Activated CD8-positive, alpha-beta T cell treated with anti-CD3 and anti-CD28 coated beads for 36 hours (primary cell): ENCODE measurements around the gene RTN1. TPM values are rescaled to one million over a fixed set of nuclear protein-coding genes. Genes with fewer than 3 reads are reported as not detected.

Experiments
- ATAC-seq: fragments of 200-7000 bp; cut with Tn5 transposase; one replicate; pipeline ENCODE4 v1.10.0; 2021; ENCODE audit warnings: mild to moderate bottlenecking, moderate library complexity
- CTCF ChIA-PET: fragments of 350-600 bp; sonication (Branson Sonifier 250); formaldehyde crosslinking; loops from one replicate; lab custom pipeline; 2021; ENCODE audit warnings: antibody characterized with exemption; lab: Charles Lee
- POLR2A ChIA-PET: fragments of 350-600 bp; sonication (Branson Sonifier 250); formaldehyde crosslinking; loops from one replicate; lab custom pipeline; 2021; ENCODE audit warnings: antibody characterized with exemption; lab: Charles Lee
- DNase-seq: peaks from one replicate; pipeline ENCODE4 v3.0.0-alpha.2; 2020
- H3K27ac Mint-ChIP-seq: one replicate; pipeline ENCODE4 v1.8.0; 2021; ENCODE audit warnings: mild to moderate bottlenecking, mixed read lengths
- H3K27me3 Mint-ChIP-seq: one replicate; pipeline ENCODE4 v1.8.0; 2021; ENCODE audit warnings: mixed read lengths
- H3K36me3 Mint-ChIP-seq: one replicate; pipeline ENCODE4 v1.8.0; 2021; ENCODE audit warnings: low read depth, mixed read lengths
- H3K4me1 Mint-ChIP-seq: one replicate; pipeline ENCODE4 v1.8.0; 2021; ENCODE audit warnings: low read depth, mixed read lengths
- H3K4me3 Mint-ChIP-seq: one replicate; pipeline ENCODE4 v1.8.0; 2021; ENCODE audit warnings: mild to moderate bottlenecking, moderate library complexity, mixed read lengths
- H3K9me3 Mint-ChIP-seq: one replicate; pipeline ENCODE4 v1.8.0; 2021; ENCODE audit warnings: mixed read lengths
- intact Hi-C: fragments of 100-400 bp; cut with micrococcal nuclease; formaldehyde crosslinking; loops from one replicate; pipeline ENCODE4 v1.10.0; 2022
- total RNA-seq, 2 experiments: library from RNA; stranded (reverse); gene quantifications; one replicate each; pipeline ENCODE4 v1.2.3, GENCODE V29; 2021
- TF ChIP-seq, protein P1 (sequence below): fragments of 200-600 bp; IDR thresholded peaks from one replicate; pipeline ENCODE4 v1.8.0; 2022; ENCODE audit warnings: antibody characterized with exemption, mild to moderate bottlenecking

Gene RTN1
- total RNA-seq, 2 experiments from 2014 or later: not detected

DNA sequence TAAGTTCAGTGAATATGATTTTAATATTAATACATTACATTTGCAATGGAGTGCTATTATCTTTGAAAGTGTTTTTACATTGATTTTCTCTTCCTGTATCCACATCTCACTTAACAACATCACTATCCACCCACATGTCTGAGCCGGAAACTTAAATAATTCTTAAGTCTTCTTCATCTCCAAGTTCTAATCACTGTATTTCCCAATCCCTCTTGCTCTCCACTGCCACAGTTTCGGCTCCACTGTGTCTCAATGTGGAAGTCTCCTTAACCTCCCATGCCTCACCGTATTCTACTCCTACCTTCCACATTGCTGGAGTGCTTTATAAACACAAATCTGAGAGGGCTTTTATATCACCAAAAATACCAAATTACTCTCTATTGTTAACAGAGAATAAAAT, 25.3 kb downstream of the RTN1 start:
- Mint-ChIP-seq H3K9me3 (no peaks in the 10 kb centered on the region), H3K4me3 (no peak overlapping the region), H3K27me3 (peaks cover 8% of the 10 kb centered on the region), H3K36me3 (no peaks in the 10 kb centered on the region), H3K27ac (no peak overlapping the region), H3K4me1 (peaks cover 3% of the 10 kb centered on the region)
- ATAC-seq (no peak), DNase-seq (no peak)
- ChIA-PET CTCF (no interaction called here), POLR2A (no interaction called here)
- intact Hi-C loops: no loop called here
- TF ChIP-seq, protein P1, sequence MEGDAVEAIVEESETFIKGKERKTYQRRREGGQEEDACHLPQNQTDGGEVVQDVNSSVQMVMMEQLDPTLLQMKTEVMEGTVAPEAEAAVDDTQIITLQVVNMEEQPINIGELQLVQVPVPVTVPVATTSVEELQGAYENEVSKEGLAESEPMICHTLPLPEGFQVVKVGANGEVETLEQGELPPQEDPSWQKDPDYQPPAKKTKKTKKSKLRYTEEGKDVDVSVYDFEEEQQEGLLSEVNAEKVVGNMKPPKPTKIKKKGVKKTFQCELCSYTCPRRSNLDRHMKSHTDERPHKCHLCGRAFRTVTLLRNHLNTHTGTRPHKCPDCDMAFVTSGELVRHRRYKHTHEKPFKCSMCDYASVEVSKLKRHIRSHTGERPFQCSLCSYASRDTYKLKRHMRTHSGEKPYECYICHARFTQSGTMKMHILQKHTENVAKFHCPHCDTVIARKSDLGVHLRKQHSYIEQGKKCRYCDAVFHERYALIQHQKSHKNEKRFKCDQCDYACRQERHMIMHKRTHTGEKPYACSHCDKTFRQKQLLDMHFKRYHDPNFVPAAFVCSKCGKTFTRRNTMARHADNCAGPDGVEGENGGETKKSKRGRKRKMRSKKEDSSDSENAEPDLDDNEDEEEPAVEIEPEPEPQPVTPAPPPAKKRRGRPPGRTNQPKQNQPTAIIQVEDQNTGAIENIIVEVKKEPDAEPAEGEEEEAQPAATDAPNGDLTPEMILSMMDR: no peak

DNA sequence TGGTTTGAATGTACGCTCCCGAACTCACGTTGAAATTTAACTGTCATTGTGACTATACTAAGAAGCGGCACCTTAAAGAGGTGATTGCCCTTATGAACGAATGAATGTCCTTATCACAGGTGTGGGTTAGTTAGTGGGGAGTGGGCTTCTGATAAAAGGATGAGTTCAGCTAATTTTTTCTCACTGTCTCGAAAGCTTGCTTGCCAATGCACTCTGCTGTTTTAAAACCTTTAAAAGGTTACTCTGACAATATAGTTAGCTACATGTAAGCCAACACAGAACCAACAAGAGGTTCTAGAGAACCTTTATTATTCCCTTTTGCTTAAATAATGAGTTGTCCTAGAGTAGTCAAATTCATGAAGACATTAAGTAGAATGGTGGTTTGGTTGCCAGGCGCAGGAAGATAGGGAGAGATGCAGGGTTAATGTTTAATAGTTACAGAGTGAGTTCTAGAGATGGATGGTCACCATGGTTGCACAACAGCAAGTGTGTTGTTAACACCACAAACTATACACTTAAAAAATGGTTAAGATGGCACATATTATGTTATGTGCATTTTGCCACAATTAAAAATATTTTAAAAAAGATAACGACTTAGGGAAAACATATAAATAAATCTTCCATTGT, 26.3 kb downstream of the RTN1 start:
- peaks cover 3% of the 10 kb centered on the region for H3K4me1 Mint-ChIP-seq
- H3K27me3 Mint-ChIP-seq: peaks cover 10% of the 10 kb centered on the region
- no peaks in the 10 kb centered on the region for H3K9me3 Mint-ChIP-seq
- POLR2A ChIA-PET: no interaction called here
- ATAC-seq (no peak), DNase-seq (no peak)
- no peak overlapping the region for H3K4me3 Mint-ChIP-seq
- CTCF ChIA-PET: no interaction called here
- H3K27ac Mint-ChIP-seq: no peak overlapping the region
- H3K36me3 Mint-ChIP-seq: no peaks in the 10 kb centered on the region
- intact Hi-C loops: no loop called here
- TF ChIP-seq, protein P1: no peak

DNA sequence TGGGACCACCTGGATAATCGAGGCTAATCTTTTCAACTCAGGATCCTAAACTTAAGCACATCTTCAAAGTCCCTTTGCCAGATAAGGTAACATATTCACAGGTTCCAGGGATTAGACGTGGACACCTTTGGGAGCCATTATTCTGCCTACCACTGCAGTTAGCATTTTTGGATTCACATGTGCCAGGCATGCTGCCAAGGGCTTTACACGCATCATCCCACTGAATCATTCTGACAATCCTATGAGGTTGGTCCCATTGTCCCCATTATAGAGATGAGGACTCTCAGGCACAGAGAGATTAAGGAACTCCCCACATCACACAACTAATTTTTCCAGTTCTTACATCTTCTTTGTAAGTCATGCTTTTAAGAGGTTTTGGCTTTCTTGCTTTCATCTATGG, 34.5 kb downstream of the RTN1 start:
- no peaks in the 10 kb centered on the region for H3K36me3 Mint-ChIP-seq
- no peak for ATAC-seq
- H3K27me3 Mint-ChIP-seq: peaks cover 21% of the 10 kb centered on the region
- no peak for DNase-seq
- H3K4me1 Mint-ChIP-seq: no peaks in the 10 kb centered on the region
- TF ChIP-seq, protein P1: no peak
- H3K9me3 Mint-ChIP-seq: no peaks in the 10 kb centered on the region
- no peak overlapping the region for H3K27ac Mint-ChIP-seq
- POLR2A ChIA-PET: no interaction called here
- CTCF ChIA-PET: no interaction called here
- no peak overlapping the region for H3K4me3 Mint-ChIP-seq
- intact Hi-C loops: no loop called here

DNA sequence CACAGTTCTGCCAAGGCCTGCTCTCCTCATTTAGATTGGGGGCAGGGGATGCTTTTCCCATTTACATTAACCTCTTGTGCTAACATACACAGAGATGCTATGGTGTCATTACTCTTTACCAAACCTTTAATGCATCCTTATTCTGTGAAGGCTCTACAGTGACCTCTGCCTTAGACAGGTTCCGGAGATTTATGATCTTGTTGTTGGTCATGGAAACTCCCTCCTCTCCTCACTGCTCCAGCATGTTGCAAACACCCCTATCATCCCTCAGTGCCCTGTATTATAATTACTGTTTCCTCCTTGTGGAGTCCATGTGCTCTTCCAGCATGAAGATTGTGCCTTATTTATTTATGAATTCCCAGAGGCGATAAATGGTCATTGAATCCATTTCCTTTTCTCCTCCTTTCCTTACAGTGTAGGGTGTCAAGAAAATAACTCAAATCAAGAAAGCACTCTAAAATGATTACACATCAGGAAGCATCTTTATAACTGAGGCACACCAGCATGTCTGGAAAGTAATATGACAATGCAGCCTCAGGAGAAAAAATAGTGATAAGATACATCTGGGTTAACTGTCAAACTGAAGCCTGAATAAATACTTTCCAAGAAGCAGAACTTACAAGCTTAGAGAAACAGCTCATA, 37.8 kb downstream of the RTN1 start:
- intact Hi-C loops: no loop called here
- H3K36me3 Mint-ChIP-seq: no peaks in the 10 kb centered on the region
- CTCF ChIA-PET: no interaction called here
- TF ChIP-seq, protein P1: no peak
- H3K4me3 Mint-ChIP-seq: no peak overlapping the region
- DNase-seq (no peak), ATAC-seq (no peak)
- H3K9me3 Mint-ChIP-seq: no peaks in the 10 kb centered on the region
- H3K4me1 Mint-ChIP-seq: no peaks in the 10 kb centered on the region
- H3K27ac Mint-ChIP-seq: no peak overlapping the region
- POLR2A ChIA-PET: no interaction called here
- H3K27me3 Mint-ChIP-seq: peaks cover 32% of the 10 kb centered on the region

DNA sequence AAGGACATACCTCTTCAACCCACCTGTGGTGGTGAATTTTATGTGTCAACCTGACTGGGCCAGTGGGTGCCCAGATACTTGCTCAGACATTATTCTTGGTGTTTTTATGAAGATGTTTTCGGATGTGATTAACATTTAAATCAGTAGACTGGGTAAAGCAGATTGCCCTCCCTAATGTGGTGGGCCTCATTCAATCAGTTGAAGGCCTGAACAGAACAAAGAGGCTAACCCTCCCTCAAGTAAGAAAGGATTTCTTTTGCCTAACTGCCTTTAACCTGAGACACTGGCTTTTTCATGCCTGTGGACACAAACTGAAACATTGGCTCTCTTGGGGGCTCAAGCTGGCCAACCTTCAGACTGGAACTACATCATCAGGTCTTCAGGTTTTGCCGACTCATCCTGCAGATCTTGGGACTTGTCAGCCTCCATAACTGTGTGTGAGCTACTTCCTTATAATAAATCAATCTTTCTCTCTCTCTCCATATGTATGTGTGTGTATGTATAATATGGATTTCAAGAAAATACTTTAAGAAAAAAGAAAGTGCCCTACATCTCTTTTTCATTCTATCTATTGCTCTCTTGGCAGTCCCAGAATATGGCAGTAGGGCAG, 39.4 kb downstream of the RTN1 start:
- Mint-ChIP-seq H3K4me1 (no peaks in the 10 kb centered on the region), H3K9me3 (no peaks in the 10 kb centered on the region), H3K27me3 (peaks cover 30% of the 10 kb centered on the region), H3K27ac (no peak overlapping the region), H3K36me3 (no peaks in the 10 kb centered on the region), H3K4me3 (no peak overlapping the region)
- DNase-seq (no peak), ATAC-seq (no peak)
- intact Hi-C loops: no loop called here
- TF ChIP-seq, protein P1: no peak
- CTCF ChIA-PET: no interaction called here
- POLR2A ChIA-PET: no interaction called here
